AG09309 (cell line): ENCODE measurements around the gene NT5C1A.

Experiments
- DNase-seq: peaks from one replicate; pipeline ENCODE4 v3.0.0-alpha.2; 2010; ENCODE audit warnings: low read depth
- H3K4me3 ChIP-seq: 2 replicates; pipeline ENCODE4 v1.5.1; 2011; ENCODE audit warnings: mild to moderate bottlenecking, low read depth, low read length, moderate library complexity; ENCODE audit not compliant: control insufficient read depth
- CTCF ChIP-seq: IDR thresholded peaks from 2 replicates; pipeline ENCODE4 v1.5.1; 2011; ENCODE audit warnings: mild to moderate bottlenecking, low read depth, low read length, inconsistent platforms; ENCODE audit not compliant: insufficient read depth, control insufficient read depth; ENCODE audit errors: missing control alignments

Gene NT5C1A

GRCh38 chr1:39672551-39672947 lies 642 bp upstream of the NT5C1A start:
- TF ChIP-seq CTCF: no peak
- DNase-seq: no peak
- H3K4me3 ChIP-seq: no peak overlapping the region

GRCh38 chr1:39671433-39671792 lies 494 bp downstream of the NT5C1A start:
- TF ChIP-seq CTCF: no peak
- DNase-seq: no peak
- peak overlapping the region; percentile 26 for H3K4me3 ChIP-seq

GRCh38 chr1:39670689-39671088 lies 1.2 kb downstream of the NT5C1A start:
- no peak overlapping the region for H3K4me3 ChIP-seq
- TF ChIP-seq CTCF: no peak
- no peak for DNase-seq

- TF ChIP-seq CTCF: no peak
- no peak for DNase-seq
- no peak overlapping the region for H3K4me3 ChIP-seq
Observed at GRCh38 chr1:39668894-39669293, 3.0 kb downstream of the NT5C1A start.

GRCh38 chr1:39668111-39668510 lies 3.8 kb downstream of the NT5C1A start:
- no peak for DNase-seq
- no peak overlapping the region for H3K4me3 ChIP-seq
- no peak for TF ChIP-seq CTCF

- DNase-seq: no peak
- H3K4me3 ChIP-seq: no peak overlapping the region
- no peak for TF ChIP-seq CTCF
Observed at GRCh38 chr1:39666772-39667171, 5.1 kb downstream of the NT5C1A start.

GRCh38 chr1:39663559-39663958 lies 8.3 kb downstream of the NT5C1A start:
- no peak for TF ChIP-seq CTCF
- H3K4me3 ChIP-seq: no peak overlapping the region

More at GRCh38 chr1:39663559-39663958, 8.3 kb downstream of the NT5C1A start:
- no peak for DNase-seq
